SK-N-SH (cell line): ENCODE data around the gene FIBIN.

Experiments used
- CTCF ChIP-seq: fragments of 200-600 bp; sonication (generic); IDR thresholded peaks from 2 replicates; pipeline ENCODE4 v1.6.1; 2017; ENCODE audit warnings: antibody characterized with exemption, mild to moderate bottlenecking, moderate library complexity
- EP300 ChIP-seq, 2 experiments: IDR thresholded peaks; 2 replicates each; pipeline versions ENCODE4 v1.4.0 to v1.6.1; 2012; ENCODE audit warnings: borderline replicate concordance in 1 of 2, low read depth in 1 of 2, low read length in 1 of 2
- MEF2A ChIP-seq: IDR thresholded peaks from 2 replicates; pipeline ENCODE4 v1.4.0; 2012; ENCODE audit warnings: low read depth, borderline replicate concordance
- MXI1 ChIP-seq: IDR thresholded peaks from 2 replicates; pipeline ENCODE4 v1.6.1; 2012; ENCODE audit warnings: mild to moderate bottlenecking, low read depth, low read length, improper control_type of control experiment
- TAF1 ChIP-seq: IDR thresholded peaks from 2 replicates; pipeline ENCODE4 v1.6.1; 2012; ENCODE audit warnings: low read depth, mild to moderate bottlenecking, low read length, moderate library complexity, borderline replicate concordance
- TF ChIP-seq, protein P1 (sequence below): fragments of 150-350 bp; IDR thresholded peaks from 2 replicates; pipeline ENCODE4 v1.6.1; 2016; ENCODE audit warnings: mild to moderate bottlenecking, low read depth, low read length

GRCh38 chr11:26949846-26950245 is 44.1 kb upstream of the FIBIN start:
- TF ChIP-seq CTCF = no peak
- TF ChIP-seq MXI1 = no peak
- no peak for TF ChIP-seq TAF1
- TF ChIP-seq, protein P1, sequence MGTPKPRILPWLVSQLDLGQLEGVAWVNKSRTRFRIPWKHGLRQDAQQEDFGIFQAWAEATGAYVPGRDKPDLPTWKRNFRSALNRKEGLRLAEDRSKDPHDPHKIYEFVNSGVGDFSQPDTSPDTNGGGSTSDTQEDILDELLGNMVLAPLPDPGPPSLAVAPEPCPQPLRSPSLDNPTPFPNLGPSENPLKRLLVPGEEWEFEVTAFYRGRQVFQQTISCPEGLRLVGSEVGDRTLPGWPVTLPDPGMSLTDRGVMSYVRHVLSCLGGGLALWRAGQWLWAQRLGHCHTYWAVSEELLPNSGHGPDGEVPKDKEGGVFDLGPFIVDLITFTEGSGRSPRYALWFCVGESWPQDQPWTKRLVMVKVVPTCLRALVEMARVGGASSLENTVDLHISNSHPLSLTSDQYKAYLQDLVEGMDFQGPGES = no peak
- no peak for TF ChIP-seq EP300 (IDR thresholded peaks at IDR 0.05; ENCODE audit: borderline replicate concordance in 1 of 2, low read depth in 1 of 2, low read length in 1 of 2)
- TF ChIP-seq MEF2A = no peak
